ENCODE measurements around the gene COX4I1. TPM values are rescaled to one million over a fixed set of nuclear protein-coding genes. Genes with fewer than 3 reads are reported as not detected.

COX4I1 gene
- total and polyA plus RNA-seq, 2 of the 8 experiments (the other 6 are each of a cell fraction or from before 2014, with no cell fraction given) = 507 to 707 TPM

DNA sequence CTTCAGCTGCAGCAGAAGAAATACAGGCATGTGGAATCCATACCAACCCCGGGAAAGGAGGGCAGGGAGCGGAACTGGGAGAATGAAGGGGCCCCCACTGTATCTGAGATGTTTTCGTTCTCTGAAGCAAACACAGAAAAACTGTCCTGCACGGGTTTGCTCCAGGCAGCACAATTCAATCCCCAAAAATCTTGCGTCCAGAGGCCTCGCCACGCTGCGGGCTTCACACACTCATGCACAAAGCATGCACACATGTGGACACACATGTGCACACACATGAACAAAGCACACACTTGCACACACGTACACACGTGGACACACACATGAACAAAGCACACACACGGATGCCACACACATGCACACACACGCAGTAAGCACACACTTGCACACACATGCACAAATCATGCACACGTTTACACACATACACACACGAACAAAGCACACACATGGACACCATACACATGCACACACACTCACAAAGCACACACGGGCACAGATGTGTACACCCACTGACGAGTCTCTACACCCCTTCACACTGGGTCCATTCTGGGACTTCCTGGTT, 27.3 kb downstream of the COX4I1 start (continued):
- TF ChIP-seq, protein P1, sequence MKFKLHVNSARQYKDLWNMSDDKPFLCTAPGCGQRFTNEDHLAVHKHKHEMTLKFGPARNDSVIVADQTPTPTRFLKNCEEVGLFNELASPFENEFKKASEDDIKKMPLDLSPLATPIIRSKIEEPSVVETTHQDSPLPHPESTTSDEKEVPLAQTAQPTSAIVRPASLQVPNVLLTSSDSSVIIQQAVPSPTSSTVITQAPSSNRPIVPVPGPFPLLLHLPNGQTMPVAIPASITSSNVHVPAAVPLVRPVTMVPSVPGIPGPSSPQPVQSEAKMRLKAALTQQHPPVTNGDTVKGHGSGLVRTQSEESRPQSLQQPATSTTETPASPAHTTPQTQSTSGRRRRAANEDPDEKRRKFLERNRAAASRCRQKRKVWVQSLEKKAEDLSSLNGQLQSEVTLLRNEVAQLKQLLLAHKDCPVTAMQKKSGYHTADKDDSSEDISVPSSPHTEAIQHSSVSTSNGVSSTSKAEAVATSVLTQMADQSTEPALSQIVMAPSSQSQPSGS (IDR thresholded peaks at IDR 0.05; ENCODE audit: low read length) = no peak
- TF ChIP-seq CHD2 (IDR thresholded peaks at IDR 0.05; ENCODE audit: low read length) (no peak), TAF7 (optimal IDR thresholded peaks at IDR 0.05; ENCODE audit: borderline replicate concordance, low read depth, low read length) (no peak), GABPA (IDR thresholded peaks at IDR 0.05; ENCODE audit: borderline replicate concordance, insufficient read depth, low read length) (no peak), CREB1 (IDR thresholded peaks at IDR 0.05) (no peak), BCL11A (IDR thresholded peaks at IDR 0.05; ENCODE audit: low read depth in 2 of 2, low read length in 2 of 2) (no peak), TAF1 (IDR thresholded peaks at IDR 0.05; ENCODE audit: low read depth, low read length) (no peak), CEBPB (IDR thresholded peaks at IDR 0.05; ENCODE audit: low read depth, low read length) (no peak), SP1 (IDR thresholded peaks at IDR 0.05; ENCODE audit: low read depth, low read length) (no peak)
